GM18858 (cell line): Measurements from ENCODE around the gene SPOCK3.
"Not testable (repeated sequence)": the region's sequence is repeated elsewhere in the genome, so short reads cannot be mapped to it uniquely, and the experiment has no call there.

Experiments
- ATAC-seq: cut with Tn5 transposase; IDR thresholded peaks from one replicate; pipeline ENCODE4 v1.9.1; 2021; ENCODE audit not compliant: unreplicated experiment

Gene SPOCK3

GRCh38 chr4:166968219-166968618, 266.1 kb downstream of the SPOCK3 start:
- not testable (repeated sequence) for ATAC-seq

GRCh38 chr4:166965562-166965961, 268.7 kb downstream of the SPOCK3 start:
- ATAC-seq, result no peak

GRCh38 chr4:166957451-166957850, 276.8 kb downstream of the SPOCK3 start:
- ATAC-seq, result no peak

- no peak for ATAC-seq
Measured at GRCh38 chr4:166956484-166956883, 277.8 kb downstream of the SPOCK3 start.

GRCh38 chr4:166941629-166942028, 292.7 kb downstream of the SPOCK3 start:
- ATAC-seq, result peak; percentile 66

- ATAC-seq, result no peak
Measured at GRCh38 chr4:166930464-166930863, 303.8 kb downstream of the SPOCK3 start.

GRCh38 chr4:166924424-166924823, 309.9 kb downstream of the SPOCK3 start:
- no peak for ATAC-seq

- no peak for ATAC-seq
Measured at GRCh38 chr4:166913926-166914325, 320.4 kb downstream of the SPOCK3 start.

GRCh38 chr4:166903408-166903807, 330.9 kb downstream of the SPOCK3 start:
- ATAC-seq, result no peak

- no peak for ATAC-seq
Measured at GRCh38 chr4:166902941-166903340, 331.4 kb downstream of the SPOCK3 start.

- ATAC-seq, result peak; percentile 82
Measured at GRCh38 chr4:166896254-166896653, 338.0 kb downstream of the SPOCK3 start.

- ATAC-seq, result no peak
Measured at GRCh38 chr4:166895771-166896170, 338.5 kb downstream of the SPOCK3 start.

- no peak for ATAC-seq
Measured at GRCh38 chr4:166887457-166887856, 346.8 kb downstream of the SPOCK3 start.

- ATAC-seq, result no peak
Measured at GRCh38 chr4:166886718-166887117, 347.6 kb downstream of the SPOCK3 start.

GRCh38 chr4:166882221-166882620, 352.1 kb downstream of the SPOCK3 start:
- no peak for ATAC-seq

- no peak for ATAC-seq
Measured at GRCh38 chr4:166875821-166876220, 358.5 kb downstream of the SPOCK3 start.

- ATAC-seq, result no peak
Measured at GRCh38 chr4:166862032-166862431, 372.3 kb downstream of the SPOCK3 start.

- not testable (repeated sequence) for ATAC-seq
Measured at GRCh38 chr4:166850398-166850797, 383.9 kb downstream of the SPOCK3 start.

GRCh38 chr4:166846939-166847338, 387.4 kb downstream of the SPOCK3 start:
- peak; percentile 58 for ATAC-seq

- no peak for ATAC-seq
Measured at GRCh38 chr4:166842795-166843261, 391.5 kb downstream of the SPOCK3 start.

GRCh38 chr4:166839615-166840251, 394.6 kb downstream of the SPOCK3 start:
- ATAC-seq, result peak; percentile 84

- ATAC-seq, result peak; percentile 59
Measured at GRCh38 chr4:166838975-166839614, 395.2 kb downstream of the SPOCK3 start.

- no peak for ATAC-seq
Measured at GRCh38 chr4:166836865-166837264, 397.4 kb downstream of the SPOCK3 start.
